Measurements from ENCODE around the gene ARFGEF2.

ARFGEF2 gene

DNA sequence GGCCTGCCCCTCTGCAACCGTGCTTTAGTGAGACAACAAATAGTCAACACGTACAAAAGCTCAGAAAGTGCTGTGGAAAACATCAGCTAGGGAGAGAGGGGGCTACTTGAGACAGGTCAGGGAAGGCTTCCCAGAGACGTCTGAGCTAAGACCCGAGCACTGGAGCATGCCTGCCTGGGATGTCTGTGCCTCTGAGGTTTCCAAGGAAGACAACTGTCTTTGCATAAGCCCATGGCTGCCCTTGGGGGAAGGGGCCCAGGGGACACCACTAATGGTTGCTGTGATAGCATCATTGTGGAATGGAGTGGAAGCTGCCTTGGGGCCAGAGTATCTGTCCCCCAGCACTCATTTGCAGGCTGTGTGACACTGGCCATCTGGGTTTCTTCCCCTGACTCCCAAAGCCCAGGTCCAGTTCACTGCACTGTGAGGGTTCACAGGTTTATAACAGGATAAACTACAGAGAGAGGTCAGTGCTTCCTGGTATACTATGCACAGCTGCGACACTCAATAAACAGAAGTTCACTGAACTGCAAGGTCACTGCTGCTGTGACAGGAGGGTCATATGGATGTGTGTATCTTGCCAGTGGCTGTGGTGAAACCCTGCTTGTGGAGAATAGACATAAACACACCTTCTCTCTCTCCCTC is 1.5 kb upstream of the ARFGEF2 start:
- H3K27ac ChIP-seq: no peak overlapping the region
- H3K9me3 ChIP-seq (ENCODE audit: severe bottlenecking): no peaks in the 10 kb centered on the region
- no peak for DNase-seq
- H3K36me3 ChIP-seq: no peaks in the 10 kb centered on the region
- H3K27me3 ChIP-seq (ENCODE audit: insufficient read depth, low read depth, severe bottlenecking): no peaks in the 10 kb centered on the region
- H3K4me3 ChIP-seq (ENCODE audit: low read depth, low read length): no peak overlapping the region
- TF ChIP-seq, protein P1, sequence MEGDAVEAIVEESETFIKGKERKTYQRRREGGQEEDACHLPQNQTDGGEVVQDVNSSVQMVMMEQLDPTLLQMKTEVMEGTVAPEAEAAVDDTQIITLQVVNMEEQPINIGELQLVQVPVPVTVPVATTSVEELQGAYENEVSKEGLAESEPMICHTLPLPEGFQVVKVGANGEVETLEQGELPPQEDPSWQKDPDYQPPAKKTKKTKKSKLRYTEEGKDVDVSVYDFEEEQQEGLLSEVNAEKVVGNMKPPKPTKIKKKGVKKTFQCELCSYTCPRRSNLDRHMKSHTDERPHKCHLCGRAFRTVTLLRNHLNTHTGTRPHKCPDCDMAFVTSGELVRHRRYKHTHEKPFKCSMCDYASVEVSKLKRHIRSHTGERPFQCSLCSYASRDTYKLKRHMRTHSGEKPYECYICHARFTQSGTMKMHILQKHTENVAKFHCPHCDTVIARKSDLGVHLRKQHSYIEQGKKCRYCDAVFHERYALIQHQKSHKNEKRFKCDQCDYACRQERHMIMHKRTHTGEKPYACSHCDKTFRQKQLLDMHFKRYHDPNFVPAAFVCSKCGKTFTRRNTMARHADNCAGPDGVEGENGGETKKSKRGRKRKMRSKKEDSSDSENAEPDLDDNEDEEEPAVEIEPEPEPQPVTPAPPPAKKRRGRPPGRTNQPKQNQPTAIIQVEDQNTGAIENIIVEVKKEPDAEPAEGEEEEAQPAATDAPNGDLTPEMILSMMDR (IDR thresholded peaks at IDR 0.05; ENCODE audit: low read depth, low read length): no peak

- Histone ChIP-seq H3K4me3 (ENCODE audit: low read depth, low read length) (peak overlapping the region; percentile 70), H3K9me3 (ENCODE audit: severe bottlenecking) (no peaks in the 10 kb centered on the region), H3K27ac (peak overlapping the region; percentile 84), H3K27me3 (ENCODE audit: insufficient read depth, low read depth, severe bottlenecking) (no peaks in the 10 kb centered on the region), H3K36me3 (no peaks in the 10 kb centered on the region)
- DNase-seq: no peak
- TF ChIP-seq, protein P1 (IDR thresholded peaks at IDR 0.05; ENCODE audit: low read depth, low read length): no peak
Observed at GRCh38 chr20:48920527-48921167, 864 bp upstream of the ARFGEF2 start.

- no peaks in the 10 kb centered on the region for H3K27me3 ChIP-seq (ENCODE audit: insufficient read depth, low read depth, severe bottlenecking)
- H3K27ac ChIP-seq: peak overlapping the region; percentile 84
- no peaks in the 10 kb centered on the region for H3K9me3 ChIP-seq (ENCODE audit: severe bottlenecking)
- peak; percentile 66 for DNase-seq
- no peaks in the 10 kb centered on the region for H3K36me3 ChIP-seq
- TF ChIP-seq, protein P1 (IDR thresholded peaks at IDR 0.05; ENCODE audit: low read depth, low read length): 0 out of 2 replicates have a peak, but pooled peaks have one; percentile 11
- peak overlapping the region; percentile 70 for H3K4me3 ChIP-seq (ENCODE audit: low read depth, low read length)
Observed at GRCh38 chr20:48921883-48922820, 641 bp downstream of the ARFGEF2 start.

DNA sequence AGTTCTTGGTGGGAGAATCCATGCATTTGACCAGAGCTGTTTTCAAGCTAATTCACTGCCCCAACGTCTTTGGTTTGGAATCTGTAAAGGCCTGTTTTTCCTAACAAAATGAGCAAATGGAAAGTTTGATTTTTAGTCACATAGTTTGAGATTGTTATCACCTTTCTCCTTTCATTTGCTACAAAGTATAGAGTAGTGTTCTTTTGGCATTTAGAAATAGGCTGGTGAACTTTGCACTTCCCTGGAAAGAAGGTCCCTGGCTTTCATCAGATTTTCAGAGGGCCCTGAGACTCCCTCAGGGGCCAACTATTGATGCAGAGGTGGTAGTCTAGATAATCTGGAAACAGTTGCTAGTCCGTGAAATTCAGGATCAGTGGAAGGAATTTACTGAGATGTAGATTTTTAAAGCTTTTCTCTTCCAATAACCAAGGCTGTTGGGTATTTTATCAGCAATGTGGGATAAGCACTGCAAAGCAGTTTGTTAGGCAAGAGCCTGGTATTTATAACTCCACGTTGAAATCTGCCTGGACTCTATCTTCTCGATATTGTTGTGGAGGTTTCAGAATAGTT is 1.7 kb downstream of the ARFGEF2 start:
- Histone ChIP-seq H3K36me3 (no peaks in the 10 kb centered on the region), H3K4me3 (ENCODE audit: low read depth, low read length) (no peak overlapping the region), H3K27ac (no peak overlapping the region), H3K27me3 (ENCODE audit: insufficient read depth, low read depth, severe bottlenecking) (no peaks in the 10 kb centered on the region), H3K9me3 (ENCODE audit: severe bottlenecking) (no peaks in the 10 kb centered on the region)
- TF ChIP-seq, protein P1 (IDR thresholded peaks at IDR 0.05; ENCODE audit: low read depth, low read length): no peak
- no peak for DNase-seq

DNA sequence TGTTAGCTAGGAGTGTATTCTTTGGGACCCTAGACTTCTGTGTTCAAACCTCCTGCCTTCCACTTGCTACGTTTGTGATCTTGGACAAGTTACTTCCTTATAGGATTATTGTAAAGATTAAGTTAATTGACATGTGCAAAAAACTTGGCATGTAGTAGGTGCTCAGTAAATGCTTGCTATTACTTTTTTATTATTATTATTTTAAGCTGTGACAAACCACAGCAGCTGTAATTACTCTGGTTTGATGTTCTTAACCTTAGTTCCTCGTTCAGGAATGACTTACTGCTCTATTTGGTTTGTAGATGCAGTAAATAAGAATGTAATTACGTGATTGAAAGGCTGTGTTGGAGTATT is 3.2 kb downstream of the ARFGEF2 start:
- TF ChIP-seq, protein P1 (IDR thresholded peaks at IDR 0.05; ENCODE audit: low read depth, low read length): no peak
- Histone ChIP-seq H3K36me3 (no peaks in the 10 kb centered on the region), H3K27me3 (ENCODE audit: insufficient read depth, low read depth, severe bottlenecking) (no peaks in the 10 kb centered on the region), H3K9me3 (ENCODE audit: severe bottlenecking) (no peaks in the 10 kb centered on the region), H3K27ac (no peak overlapping the region), H3K4me3 (ENCODE audit: low read depth, low read length) (no peak overlapping the region)
- DNase-seq: no peak

Measured in WERI-Rb-1 (cell line).